Measurements from ENCODE around the gene SSU72.

- TF ChIP-seq, protein P1, sequence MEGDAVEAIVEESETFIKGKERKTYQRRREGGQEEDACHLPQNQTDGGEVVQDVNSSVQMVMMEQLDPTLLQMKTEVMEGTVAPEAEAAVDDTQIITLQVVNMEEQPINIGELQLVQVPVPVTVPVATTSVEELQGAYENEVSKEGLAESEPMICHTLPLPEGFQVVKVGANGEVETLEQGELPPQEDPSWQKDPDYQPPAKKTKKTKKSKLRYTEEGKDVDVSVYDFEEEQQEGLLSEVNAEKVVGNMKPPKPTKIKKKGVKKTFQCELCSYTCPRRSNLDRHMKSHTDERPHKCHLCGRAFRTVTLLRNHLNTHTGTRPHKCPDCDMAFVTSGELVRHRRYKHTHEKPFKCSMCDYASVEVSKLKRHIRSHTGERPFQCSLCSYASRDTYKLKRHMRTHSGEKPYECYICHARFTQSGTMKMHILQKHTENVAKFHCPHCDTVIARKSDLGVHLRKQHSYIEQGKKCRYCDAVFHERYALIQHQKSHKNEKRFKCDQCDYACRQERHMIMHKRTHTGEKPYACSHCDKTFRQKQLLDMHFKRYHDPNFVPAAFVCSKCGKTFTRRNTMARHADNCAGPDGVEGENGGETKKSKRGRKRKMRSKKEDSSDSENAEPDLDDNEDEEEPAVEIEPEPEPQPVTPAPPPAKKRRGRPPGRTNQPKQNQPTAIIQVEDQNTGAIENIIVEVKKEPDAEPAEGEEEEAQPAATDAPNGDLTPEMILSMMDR (conservative IDR thresholded peaks at IDR 0.05; ENCODE audit: low read depth, low read length): no peak
- no peak for TF ChIP-seq EZH2 (IDR thresholded peaks at IDR 0.05; ENCODE audit: borderline replicate concordance, low read depth, low read length, poor library complexity, severe bottlenecking)
These were observed 40.8 kb upstream of the SSU72 start, which contains the start of gene MIB2 for GRCh38 chr1:1615256-1616044.
